ENCODE results near the gene NTRK2.

Gene NTRK2

GRCh38 chr9:84849049-84849448 lies 179.5 kb downstream of the NTRK2 start:
- TF ChIP-seq CTCF (conservative IDR thresholded peaks at IDR 0.05; ENCODE audit: low read depth, low read length) = no peak
- no peak overlapping the region for H3K4me3 ChIP-seq (ENCODE audit: low read depth, low read length)
- no peak for DNase-seq (ENCODE audit: low read depth)

- TF ChIP-seq CTCF (conservative IDR thresholded peaks at IDR 0.05; ENCODE audit: low read depth, low read length) = no peak
- no peak for DNase-seq (ENCODE audit: low read depth)
- H3K4me3 ChIP-seq (ENCODE audit: low read depth, low read length) = no peak overlapping the region
Observed at GRCh38 chr9:84850830-84851392, 181.4 kb downstream of the NTRK2 start.

- no peak for TF ChIP-seq CTCF (conservative IDR thresholded peaks at IDR 0.05; ENCODE audit: low read depth, low read length)
- no peak overlapping the region for H3K4me3 ChIP-seq (ENCODE audit: low read depth, low read length)
- DNase-seq (ENCODE audit: low read depth) = peak; percentile 40
Observed at GRCh38 chr9:84851935-84852585, 182.5 kb downstream of the NTRK2 start.

GRCh38 chr9:84852617-84853301 lies 183.2 kb downstream of the NTRK2 start:
- no peak overlapping the region for H3K4me3 ChIP-seq (ENCODE audit: low read depth, low read length)
- TF ChIP-seq CTCF (conservative IDR thresholded peaks at IDR 0.05; ENCODE audit: low read depth, low read length) = no peak
- DNase-seq (ENCODE audit: low read depth) = no peak

- no peak overlapping the region for H3K4me3 ChIP-seq (ENCODE audit: low read depth, low read length)
- no peak for DNase-seq (ENCODE audit: low read depth)
- TF ChIP-seq CTCF (conservative IDR thresholded peaks at IDR 0.05; ENCODE audit: low read depth, low read length) = no peak
Observed at GRCh38 chr9:84856181-84856632, 186.7 kb downstream of the NTRK2 start.

- no peak for DNase-seq (ENCODE audit: low read depth)
- no peak for TF ChIP-seq CTCF (conservative IDR thresholded peaks at IDR 0.05; ENCODE audit: low read depth, low read length)
- H3K4me3 ChIP-seq (ENCODE audit: low read depth, low read length) = no peak overlapping the region
Observed at GRCh38 chr9:84857211-84857610, 187.7 kb downstream of the NTRK2 start.
